ENCODE results near the gene ARL8A. TPM values are rescaled to one million over a fixed set of nuclear protein-coding genes. Genes with fewer than 3 reads are reported as not detected.
"Not testable (repeated sequence)": the region's sequence is repeated elsewhere in the genome, so short reads cannot be mapped to it uniquely, and the experiment has no call there.

ARL8A gene
- total and polyA plus RNA-seq, 10 donors: 16.2 to 104 (median 47.6) TPM

- intact Hi-C loops (cut with DNase I; ENCODE audit: low total_unique reads): no loop called here
Measured at GRCh38 chr1:202167708-202168415, 23.3 kb upstream of the ARL8A start.

GRCh38 chr1:202167054-202167453 lies 22.5 kb upstream of the ARL8A start:
- H3K9me3 ChIP-seq; H3K4me3 ChIP-seq; H3K27me3 ChIP-seq (replicated peaks in 1 of 7); DNase-seq; intact Hi-C loops (cut with DNase I; ENCODE audit: low total_unique reads); H3K27ac ChIP-seq; H3K36me3 ChIP-seq: not testable (repeated sequence)
- 83 to 95% (median 91%) methylated on average over 13 of the region's 13 CpGs for WGBS, 5 donors
- peaks cover 32 to 55% (median 40%) of the 10 kb centered on the region in 6 donors for H3K4me1 ChIP-seq

More at GRCh38 chr1:202167708-202168415, 23.3 kb upstream of the ARL8A start:
- Histone ChIP-seq H3K27ac (no peak overlapping the region), H3K27me3 (replicated peaks in 1 of 7) (no peaks in the 10 kb centered on the region), H3K36me3 (no peaks in the 10 kb centered on the region), H3K9me3 (no peaks in the 10 kb centered on the region), H3K4me1 (peaks cover 24 to 47% (median 32%) of the 10 kb centered on the region in 6 donors), H3K4me3 (no peak overlapping the region)
- no peak for TF ChIP-seq POLR2A (IDR thresholded peaks at IDR 0.05)
- TF ChIP-seq POLR2AphosphoS5 (IDR thresholded peaks at IDR 0.05): no peak
- TF ChIP-seq, protein P1, sequence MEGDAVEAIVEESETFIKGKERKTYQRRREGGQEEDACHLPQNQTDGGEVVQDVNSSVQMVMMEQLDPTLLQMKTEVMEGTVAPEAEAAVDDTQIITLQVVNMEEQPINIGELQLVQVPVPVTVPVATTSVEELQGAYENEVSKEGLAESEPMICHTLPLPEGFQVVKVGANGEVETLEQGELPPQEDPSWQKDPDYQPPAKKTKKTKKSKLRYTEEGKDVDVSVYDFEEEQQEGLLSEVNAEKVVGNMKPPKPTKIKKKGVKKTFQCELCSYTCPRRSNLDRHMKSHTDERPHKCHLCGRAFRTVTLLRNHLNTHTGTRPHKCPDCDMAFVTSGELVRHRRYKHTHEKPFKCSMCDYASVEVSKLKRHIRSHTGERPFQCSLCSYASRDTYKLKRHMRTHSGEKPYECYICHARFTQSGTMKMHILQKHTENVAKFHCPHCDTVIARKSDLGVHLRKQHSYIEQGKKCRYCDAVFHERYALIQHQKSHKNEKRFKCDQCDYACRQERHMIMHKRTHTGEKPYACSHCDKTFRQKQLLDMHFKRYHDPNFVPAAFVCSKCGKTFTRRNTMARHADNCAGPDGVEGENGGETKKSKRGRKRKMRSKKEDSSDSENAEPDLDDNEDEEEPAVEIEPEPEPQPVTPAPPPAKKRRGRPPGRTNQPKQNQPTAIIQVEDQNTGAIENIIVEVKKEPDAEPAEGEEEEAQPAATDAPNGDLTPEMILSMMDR (IDR thresholded peaks at IDR 0.05 in 8 of 11, conservative IDR thresholded peaks at IDR 0.05 in 3 of 11): no peak
- DNase-seq: no peak
- WGBS, 5 donors: 69 to 77% (median 74%) methylated on average over 12 to 18 of the region's 18 CpGs

DNA sequence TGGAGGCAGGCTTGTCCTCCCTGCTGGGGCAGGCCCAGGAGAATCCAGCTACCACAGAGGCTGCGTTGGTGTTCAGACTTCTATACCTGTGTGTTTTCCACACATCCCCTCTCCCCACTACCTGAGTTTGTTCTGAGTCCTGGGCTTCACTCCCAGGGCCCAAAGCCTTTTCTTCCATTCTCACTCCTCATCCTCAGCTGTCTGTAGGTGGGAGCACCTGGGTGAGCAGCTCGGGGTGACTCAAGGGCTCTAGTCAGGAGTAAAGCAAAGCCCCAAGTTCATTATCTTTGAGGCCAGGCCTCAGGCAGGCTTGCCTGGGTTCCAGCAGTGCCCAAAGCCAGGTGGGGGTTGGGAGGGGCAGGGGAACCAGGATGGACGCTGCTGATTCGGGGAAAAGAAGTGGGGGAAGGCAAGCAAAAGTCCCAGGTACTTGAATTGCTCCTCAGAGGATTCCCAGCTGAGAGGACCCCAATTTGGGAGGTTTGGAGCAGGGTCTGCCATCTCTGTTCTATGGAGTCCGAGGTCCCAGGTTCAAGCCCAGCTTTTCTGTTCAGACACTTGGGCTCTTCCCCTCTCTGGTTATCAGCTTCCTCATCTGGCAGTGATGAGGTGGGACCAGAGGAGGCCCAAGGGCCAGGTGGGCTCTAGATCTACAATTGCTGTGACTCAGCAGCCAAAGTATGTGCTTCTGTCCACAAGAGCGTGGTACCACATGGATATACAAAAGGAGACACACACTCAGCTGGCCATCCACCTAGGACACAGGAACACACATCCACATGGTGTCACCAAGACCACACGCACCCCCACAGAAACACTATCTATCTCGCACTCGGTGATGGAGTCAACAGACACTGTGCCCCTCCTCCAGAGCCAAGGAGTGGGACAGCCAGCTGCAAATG lies 21.7 kb upstream of the ARL8A start:
- WGBS, 5 donors: 87 to 92% (median 90%) methylated on average over 9 of the region's 9 CpGs
- Histone ChIP-seq H3K4me1 (peaks cover 40 to 63% (median 49%) of the 10 kb centered on the region in 6 donors), H3K9me3 (no peaks in the 10 kb centered on the region), H3K4me3 (no peak overlapping the region), H3K27me3 (replicated peaks in 1 of 7) (no peaks in the 10 kb centered on the region), H3K36me3 (no peaks in the 10 kb centered on the region), H3K27ac (peak overlapping the region in 3 of 8 donors; percentile 93 to 96 (median 95))
- no peak for DNase-seq
- TF ChIP-seq POLR2AphosphoS5 (IDR thresholded peaks at IDR 0.05): no peak
- TF ChIP-seq, protein P1 (IDR thresholded peaks at IDR 0.05 in 8 of 11, conservative IDR thresholded peaks at IDR 0.05 in 3 of 11): no peak
- TF ChIP-seq POLR2A (IDR thresholded peaks at IDR 0.05): no peak
- intact Hi-C loops (cut with DNase I; ENCODE audit: low total_unique reads): no loop called here

- DNase-seq: no peak
- Histone ChIP-seq H3K9me3 (no peaks in the 10 kb centered on the region), H3K27me3 (replicated peaks in 1 of 7) (no peaks in the 10 kb centered on the region), H3K27ac (peak overlapping the region in 7 of 8 donors; percentile 55 to 96 (median 93)), H3K4me1 (peaks cover 47 to 71% (median 57%) of the 10 kb centered on the region in 6 donors), H3K36me3 (no peaks in the 10 kb centered on the region), H3K4me3 (peak overlapping the region in 2 of 8 donors; percentile 15 to 32)
- intact Hi-C loops (cut with DNase I; ENCODE audit: low total_unique reads): no loop called here
- no peak for TF ChIP-seq POLR2AphosphoS5 (IDR thresholded peaks at IDR 0.05)
- TF ChIP-seq, protein P1 (IDR thresholded peaks at IDR 0.05 in 8 of 11, conservative IDR thresholded peaks at IDR 0.05 in 3 of 11): no peak
- no peak for TF ChIP-seq POLR2A (IDR thresholded peaks at IDR 0.05)
- WGBS, 5 donors: 75 to 82% (median 79%) methylated on average over 15 to 20 of the region's 20 CpGs
Measured at GRCh38 chr1:202165267-202165941, 20.9 kb upstream of the ARL8A start.
